ENCODE data around the gene AHI1. TPM values are rescaled to one million over a fixed set of nuclear protein-coding genes. Genes with fewer than 3 reads are reported as not detected.
A peak's percentile ranks its signal among the peaks of the same experiment; 100 is the strongest.

Gene AHI1
- total and polyA plus RNA-seq, 10 of the 15 experiments (the other 5 are each of a cell fraction or from before 2014, with no cell fraction given) = 3.2 to 9.5 (median 4.6) TPM

GRCh38 chr6:135423649-135424128 is 73.9 kb downstream of the AHI1 start (continued):
- TF ChIP-seq MYC (IDR thresholded peaks at IDR 0.05; ENCODE audit: insufficient read depth, insufficient read length, insufficient replicate concordance, low read length, severe bottlenecking) (no peak), RAD21 (IDR thresholded peaks at IDR 0.05; ENCODE audit: insufficient read depth, low read depth, low read length) (peak; percentile 88), GABPA (IDR thresholded peaks at IDR 0.05; ENCODE audit: low read depth) (no peak), BACH1 (IDR thresholded peaks at IDR 0.05; ENCODE audit: borderline replicate concordance) (no peak), PRDM15 (CRISPR knock-in tag; IDR thresholded peaks at IDR 0.05) (no peak)

GRCh38 chr6:135419162-135419561 is 78.4 kb downstream of the AHI1 start:
- CTCF ChIA-PET = interaction anchor here (1.0 to 7.2 kb wide), 4 partner anchors 9 to 277 kb away, joined by 3 to 95 read pairs (median 4); no protein-coding TSS in a partner anchor
- Histone ChIP-seq H3K9ac (ENCODE audit: control insufficient read depth, insufficient read depth, low read length) (no peak overlapping the region), H2AFZ (ENCODE audit: control insufficient read depth, low read depth, low read length) (no peak overlapping the region), H4K20me1 (ENCODE audit: control insufficient read depth, insufficient read depth) (no peaks in the 10 kb centered on the region), H3K79me2 (ENCODE audit: control insufficient read depth, insufficient read depth, low read length) (no peaks in the 10 kb centered on the region), H3K4me2 (ENCODE audit: control insufficient read depth, insufficient read depth) (no peak overlapping the region), H3K36me3 (ENCODE audit: control insufficient read depth in 2 of 2, insufficient read depth in 2 of 2, low read length in 1 of 2) (no peaks in the 10 kb centered on the region), H3K27me3 (replicated peaks in 1 of 2; ENCODE audit: control insufficient read depth in 2 of 2, insufficient read depth in 2 of 2, low read length in 1 of 2) (no peaks in the 10 kb centered on the region), H3K4me1 (ENCODE audit: control insufficient read depth, insufficient read depth, low read length) (peaks cover 4% of the 10 kb centered on the region; the same call in 1 of the 2 replicates), H3K9me3 (replicated peaks; ENCODE audit: control insufficient read depth, insufficient read depth, low read length) (no peaks in the 10 kb centered on the region), H3K4me3 (no peak overlapping the region), H3K27ac (ENCODE audit: control insufficient read depth, insufficient read depth) (no peak overlapping the region)
- BruUV-seq (replicated peaks) = no TSS peak
- ATAC-seq (no peak), FAIRE-seq (no peak), DNase-seq (ENCODE audit: low read depth, low spot score) (no peak)
- POLR2A ChIA-PET = interaction anchor here (0.6 kb wide), 1 partner anchor 333 kb away, joined by 3 read pairs; no protein-coding TSS in a partner anchor
- RAD21 ChIA-PET (ENCODE audit: unreplicated experiment) = interaction anchor here (0.6 to 1.5 kb wide), 3 partner anchors 21 to 96 kb away, joined by 3 to 4 read pairs (median 3); no protein-coding TSS in a partner anchor
- TF ChIP-seq TAF1 (IDR thresholded peaks at IDR 0.05; ENCODE audit: borderline replicate concordance, low read depth, low read length) = no peak
- TF ChIP-seq TCF7 (IDR thresholded peaks at IDR 0.05; ENCODE audit: borderline replicate concordance) = no peak
- 96% methylated on average over 2 of the region's 2 CpGs for WGBS (ENCODE audit: insufficient coverage, insufficient replicate concordance, low lambda C conversion rate, missing lambda C conversion rate)
- intact Hi-C loops (cut with micrococcal nuclease; ENCODE audit: unreplicated experiment) (no loop called here), in situ Hi-C loops (cut with MboI) (loop anchor here (25.0 kb wide), 1 partner anchor 182 kb away; no protein-coding TSS in a partner anchor)
- SMC1A ChIA-PET (ENCODE audit: uncharacterized antibody, unreplicated experiment) = interaction anchor here (0.6 to 1.8 kb wide), 11 partner anchors 9 to 286 kb away, joined by 3 to 6 read pairs (median 4); no protein-coding TSS in a partner anchor

All from GM12878 (cell line).